K562 (cell line): Measurements from ENCODE around the gene GPR32. TPM values are rescaled to one million over a fixed set of nuclear protein-coding genes. Genes with fewer than 3 reads are reported as not detected.

Experiments used
- CHD2 ChIP-seq: IDR thresholded peaks from 2 replicates; pipeline ENCODE4 v1.6.1; 2011; ENCODE audit warnings: low read depth, low read length
- ZC3H4 ChIP-seq: sonication (generic); formaldehyde crosslinking; IDR thresholded peaks from 2 replicates; pipeline ENCODE4 v1.9.0; 2021; ENCODE audit warnings: missing genetic modification reagents, borderline replicate concordance
- polyA plus RNA-seq, 8 experiments: library from polyadenylated mRNA; depleted of rRNA in 4 of 8; stranded (reverse) in 5 of 8; unstranded in 3 of 8; fragments of >200 nt; fragmentation: Nextera tagmentation in 2 of 8; fragmentation: Illumina TruSeq in 1 of 8; extraction: Ambion mirVana in 2 of 8; extraction: Trizol in 1 of 8; gene quantifications; 2 replicates each; pipeline versions ENCODE4 v1.2.1 to v1.2.3, GENCODE V29; 2011 to 2014; ENCODE audit warnings: inconsistent platforms in 1 of 8, missing spikeins in 1 of 8
- total RNA-seq, 7 experiments: library from RNA; depleted of rRNA in 6 of 7; stranded (reverse); fragments of >200 nt in 6 of 7; fragmentation: Illumina TruSeq in 2 of 7; extraction: Trizol in 2 of 7; gene quantifications; 2 replicates each; pipeline versions ENCODE4 v1.2.1 to v1.2.3, GENCODE V29; 2011 to 2021; ENCODE audit warnings: low replicate concordance in 1 of 7
- TF ChIP-seq, protein P1 (sequence below): fragments of 200-600 bp; sonication (generic); IDR thresholded peaks from one replicate; pipeline ENCODE4 v1.6.1; 2012; ENCODE audit warnings: mild to moderate bottlenecking, low read depth, low read length, inconsistent platforms
- TF ChIP-seq, protein P2 (sequence below), 2 experiments: fragments of 450-650 bp in 1 of 2; IDR thresholded peaks; 2 replicates each; pipeline ENCODE4 v1.6.1; 2011 to 2017; ENCODE audit warnings: low read depth in 2 of 2, antibody characterized with exemption in 1 of 2, borderline replicate concordance in 1 of 2, low read length in 1 of 2, mild to moderate bottlenecking in 1 of 2, mixed read lengths in 1 of 2; ENCODE audit not compliant: control insufficient read depth in 1 of 2
- TF ChIP-seq, protein P3 (sequence below): fragments of 250-450 bp; sonication (Bioruptor Pico); IDR thresholded peaks from 2 replicates; pipeline ENCODE4 v1.8.0; 2021; ENCODE audit warnings: moderate library complexity, mild to moderate bottlenecking, inconsistent platforms
- TF ChIP-seq, protein P4 (sequence below): fragments of 200-800 bp; sonication (Bioruptor generic); IDR thresholded peaks from 2 replicates; pipeline ENCODE4 v1.6.1; 2017; ENCODE audit warnings: missing genetic modification characterization, missing compliant biosample characterization

The GPR32 gene
- total and polyA plus RNA-seq, 9 of the 15 experiments (the other 6 are each of a cell fraction or from before 2014, with no cell fraction given) = not detected

DNA sequence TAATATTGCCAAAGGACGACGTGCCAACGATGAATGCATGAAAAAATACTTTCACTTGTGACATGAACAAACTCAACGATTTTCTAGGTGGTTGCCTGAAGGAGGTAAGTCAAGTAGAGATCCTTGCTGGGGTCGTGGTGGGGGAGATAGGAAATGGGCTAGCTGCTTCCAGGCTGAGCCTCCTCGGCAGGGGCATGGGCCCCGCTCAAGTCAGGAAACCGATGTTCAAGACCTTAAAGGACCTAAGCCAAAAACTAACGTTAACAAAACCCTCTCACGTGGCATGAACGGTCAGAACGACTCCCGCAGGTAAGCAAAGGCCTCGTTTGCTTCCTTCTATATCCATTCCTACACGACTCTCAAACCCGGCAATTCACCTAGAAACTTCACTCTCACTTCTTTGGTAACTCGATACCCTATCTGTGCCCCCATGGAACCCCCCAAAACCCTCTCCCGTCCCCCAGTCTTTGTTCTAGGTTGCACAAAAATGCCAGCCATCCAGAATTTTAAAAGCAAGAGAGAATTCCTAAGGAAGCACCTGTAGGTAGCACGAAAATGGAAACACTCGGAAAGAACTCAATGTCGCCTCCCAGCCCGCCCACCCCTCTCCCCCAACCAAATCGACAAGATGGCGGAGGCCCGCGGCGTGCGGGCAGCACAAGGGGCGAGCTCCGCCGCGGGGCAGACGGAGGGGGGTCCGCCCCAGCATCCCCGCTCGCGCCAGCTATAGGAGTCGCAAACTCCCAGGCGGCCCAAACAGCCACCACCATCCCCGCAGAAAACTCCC, 33.6 kb downstream of the GPR32 start (continued):
- TF ChIP-seq, protein P1, sequence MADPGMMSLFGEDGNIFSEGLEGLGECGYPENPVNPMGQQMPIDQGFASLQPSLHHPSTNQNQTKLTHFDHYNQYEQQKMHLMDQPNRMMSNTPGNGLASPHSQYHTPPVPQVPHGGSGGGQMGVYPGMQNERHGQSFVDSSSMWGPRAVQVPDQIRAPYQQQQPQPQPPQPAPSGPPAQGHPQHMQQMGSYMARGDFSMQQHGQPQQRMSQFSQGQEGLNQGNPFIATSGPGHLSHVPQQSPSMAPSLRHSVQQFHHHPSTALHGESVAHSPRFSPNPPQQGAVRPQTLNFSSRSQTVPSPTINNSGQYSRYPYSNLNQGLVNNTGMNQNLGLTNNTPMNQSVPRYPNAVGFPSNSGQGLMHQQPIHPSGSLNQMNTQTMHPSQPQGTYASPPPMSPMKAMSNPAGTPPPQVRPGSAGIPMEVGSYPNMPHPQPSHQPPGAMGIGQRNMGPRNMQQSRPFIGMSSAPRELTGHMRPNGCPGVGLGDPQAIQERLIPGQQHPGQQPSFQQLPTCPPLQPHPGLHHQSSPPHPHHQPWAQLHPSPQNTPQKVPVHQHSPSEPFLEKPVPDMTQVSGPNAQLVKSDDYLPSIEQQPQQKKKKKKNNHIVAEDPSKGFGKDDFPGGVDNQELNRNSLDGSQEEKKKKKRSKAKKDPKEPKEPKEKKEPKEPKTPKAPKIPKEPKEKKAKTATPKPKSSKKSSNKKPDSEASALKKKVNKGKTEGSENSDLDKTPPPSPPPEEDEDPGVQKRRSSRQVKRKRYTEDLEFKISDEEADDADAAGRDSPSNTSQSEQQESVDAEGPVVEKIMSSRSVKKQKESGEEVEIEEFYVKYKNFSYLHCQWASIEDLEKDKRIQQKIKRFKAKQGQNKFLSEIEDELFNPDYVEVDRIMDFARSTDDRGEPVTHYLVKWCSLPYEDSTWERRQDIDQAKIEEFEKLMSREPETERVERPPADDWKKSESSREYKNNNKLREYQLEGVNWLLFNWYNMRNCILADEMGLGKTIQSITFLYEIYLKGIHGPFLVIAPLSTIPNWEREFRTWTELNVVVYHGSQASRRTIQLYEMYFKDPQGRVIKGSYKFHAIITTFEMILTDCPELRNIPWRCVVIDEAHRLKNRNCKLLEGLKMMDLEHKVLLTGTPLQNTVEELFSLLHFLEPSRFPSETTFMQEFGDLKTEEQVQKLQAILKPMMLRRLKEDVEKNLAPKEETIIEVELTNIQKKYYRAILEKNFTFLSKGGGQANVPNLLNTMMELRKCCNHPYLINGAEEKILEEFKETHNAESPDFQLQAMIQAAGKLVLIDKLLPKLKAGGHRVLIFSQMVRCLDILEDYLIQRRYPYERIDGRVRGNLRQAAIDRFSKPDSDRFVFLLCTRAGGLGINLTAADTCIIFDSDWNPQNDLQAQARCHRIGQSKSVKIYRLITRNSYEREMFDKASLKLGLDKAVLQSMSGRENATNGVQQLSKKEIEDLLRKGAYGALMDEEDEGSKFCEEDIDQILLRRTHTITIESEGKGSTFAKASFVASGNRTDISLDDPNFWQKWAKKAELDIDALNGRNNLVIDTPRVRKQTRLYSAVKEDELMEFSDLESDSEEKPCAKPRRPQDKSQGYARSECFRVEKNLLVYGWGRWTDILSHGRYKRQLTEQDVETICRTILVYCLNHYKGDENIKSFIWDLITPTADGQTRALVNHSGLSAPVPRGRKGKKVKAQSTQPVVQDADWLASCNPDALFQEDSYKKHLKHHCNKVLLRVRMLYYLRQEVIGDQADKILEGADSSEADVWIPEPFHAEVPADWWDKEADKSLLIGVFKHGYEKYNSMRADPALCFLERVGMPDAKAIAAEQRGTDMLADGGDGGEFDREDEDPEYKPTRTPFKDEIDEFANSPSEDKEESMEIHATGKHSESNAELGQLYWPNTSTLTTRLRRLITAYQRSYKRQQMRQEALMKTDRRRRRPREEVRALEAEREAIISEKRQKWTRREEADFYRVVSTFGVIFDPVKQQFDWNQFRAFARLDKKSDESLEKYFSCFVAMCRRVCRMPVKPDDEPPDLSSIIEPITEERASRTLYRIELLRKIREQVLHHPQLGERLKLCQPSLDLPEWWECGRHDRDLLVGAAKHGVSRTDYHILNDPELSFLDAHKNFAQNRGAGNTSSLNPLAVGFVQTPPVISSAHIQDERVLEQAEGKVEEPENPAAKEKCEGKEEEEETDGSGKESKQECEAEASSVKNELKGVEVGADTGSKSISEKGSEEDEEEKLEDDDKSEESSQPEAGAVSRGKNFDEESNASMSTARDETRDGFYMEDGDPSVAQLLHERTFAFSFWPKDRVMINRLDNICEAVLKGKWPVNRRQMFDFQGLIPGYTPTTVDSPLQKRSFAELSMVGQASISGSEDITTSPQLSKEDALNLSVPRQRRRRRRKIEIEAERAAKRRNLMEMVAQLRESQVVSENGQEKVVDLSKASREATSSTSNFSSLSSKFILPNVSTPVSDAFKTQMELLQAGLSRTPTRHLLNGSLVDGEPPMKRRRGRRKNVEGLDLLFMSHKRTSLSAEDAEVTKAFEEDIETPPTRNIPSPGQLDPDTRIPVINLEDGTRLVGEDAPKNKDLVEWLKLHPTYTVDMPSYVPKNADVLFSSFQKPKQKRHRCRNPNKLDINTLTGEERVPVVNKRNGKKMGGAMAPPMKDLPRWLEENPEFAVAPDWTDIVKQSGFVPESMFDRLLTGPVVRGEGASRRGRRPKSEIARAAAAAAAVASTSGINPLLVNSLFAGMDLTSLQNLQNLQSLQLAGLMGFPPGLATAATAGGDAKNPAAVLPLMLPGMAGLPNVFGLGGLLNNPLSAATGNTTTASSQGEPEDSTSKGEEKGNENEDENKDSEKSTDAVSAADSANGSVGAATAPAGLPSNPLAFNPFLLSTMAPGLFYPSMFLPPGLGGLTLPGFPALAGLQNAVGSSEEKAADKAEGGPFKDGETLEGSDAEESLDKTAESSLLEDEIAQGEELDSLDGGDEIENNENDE = no peak
- TF ChIP-seq ZC3H4 (CRISPR knock-in tag) = 0 out of 2 replicates have a peak, but pooled peaks have one; percentile 59
- peak; percentile 14; the same call in 1 of the 2 replicates for TF ChIP-seq CHD2
- TF ChIP-seq, protein P2, sequence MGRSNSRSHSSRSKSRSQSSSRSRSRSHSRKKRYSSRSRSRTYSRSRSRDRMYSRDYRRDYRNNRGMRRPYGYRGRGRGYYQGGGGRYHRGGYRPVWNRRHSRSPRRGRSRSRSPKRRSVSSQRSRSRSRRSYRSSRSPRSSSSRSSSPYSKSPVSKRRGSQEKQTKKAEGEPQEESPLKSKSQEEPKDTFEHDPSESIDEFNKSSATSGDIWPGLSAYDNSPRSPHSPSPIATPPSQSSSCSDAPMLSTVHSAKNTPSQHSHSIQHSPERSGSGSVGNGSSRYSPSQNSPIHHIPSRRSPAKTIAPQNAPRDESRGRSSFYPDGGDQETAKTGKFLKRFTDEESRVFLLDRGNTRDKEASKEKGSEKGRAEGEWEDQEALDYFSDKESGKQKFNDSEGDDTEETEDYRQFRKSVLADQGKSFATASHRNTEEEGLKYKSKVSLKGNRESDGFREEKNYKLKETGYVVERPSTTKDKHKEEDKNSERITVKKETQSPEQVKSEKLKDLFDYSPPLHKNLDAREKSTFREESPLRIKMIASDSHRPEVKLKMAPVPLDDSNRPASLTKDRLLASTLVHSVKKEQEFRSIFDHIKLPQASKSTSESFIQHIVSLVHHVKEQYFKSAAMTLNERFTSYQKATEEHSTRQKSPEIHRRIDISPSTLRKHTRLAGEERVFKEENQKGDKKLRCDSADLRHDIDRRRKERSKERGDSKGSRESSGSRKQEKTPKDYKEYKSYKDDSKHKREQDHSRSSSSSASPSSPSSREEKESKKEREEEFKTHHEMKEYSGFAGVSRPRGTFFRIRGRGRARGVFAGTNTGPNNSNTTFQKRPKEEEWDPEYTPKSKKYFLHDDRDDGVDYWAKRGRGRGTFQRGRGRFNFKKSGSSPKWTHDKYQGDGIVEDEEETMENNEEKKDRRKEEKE (IDR thresholded peaks at IDR 0.05; ENCODE audit: borderline replicate concordance in 1 of 2, control insufficient read depth in 1 of 2, low read depth in 2 of 2, low read length in 1 of 2) = 0 out of 4 replicates have a peak, but pooled peaks of 1 of the 2 experiments have one; percentile 26
- TF ChIP-seq, protein P3, sequence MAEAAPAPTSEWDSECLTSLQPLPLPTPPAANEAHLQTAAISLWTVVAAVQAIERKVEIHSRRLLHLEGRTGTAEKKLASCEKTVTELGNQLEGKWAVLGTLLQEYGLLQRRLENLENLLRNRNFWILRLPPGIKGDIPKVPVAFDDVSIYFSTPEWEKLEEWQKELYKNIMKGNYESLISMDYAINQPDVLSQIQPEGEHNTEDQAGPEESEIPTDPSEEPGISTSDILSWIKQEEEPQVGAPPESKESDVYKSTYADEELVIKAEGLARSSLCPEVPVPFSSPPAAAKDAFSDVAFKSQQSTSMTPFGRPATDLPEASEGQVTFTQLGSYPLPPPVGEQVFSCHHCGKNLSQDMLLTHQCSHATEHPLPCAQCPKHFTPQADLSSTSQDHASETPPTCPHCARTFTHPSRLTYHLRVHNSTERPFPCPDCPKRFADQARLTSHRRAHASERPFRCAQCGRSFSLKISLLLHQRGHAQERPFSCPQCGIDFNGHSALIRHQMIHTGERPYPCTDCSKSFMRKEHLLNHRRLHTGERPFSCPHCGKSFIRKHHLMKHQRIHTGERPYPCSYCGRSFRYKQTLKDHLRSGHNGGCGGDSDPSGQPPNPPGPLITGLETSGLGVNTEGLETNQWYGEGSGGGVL = no peak
- TF ChIP-seq, protein P4, sequence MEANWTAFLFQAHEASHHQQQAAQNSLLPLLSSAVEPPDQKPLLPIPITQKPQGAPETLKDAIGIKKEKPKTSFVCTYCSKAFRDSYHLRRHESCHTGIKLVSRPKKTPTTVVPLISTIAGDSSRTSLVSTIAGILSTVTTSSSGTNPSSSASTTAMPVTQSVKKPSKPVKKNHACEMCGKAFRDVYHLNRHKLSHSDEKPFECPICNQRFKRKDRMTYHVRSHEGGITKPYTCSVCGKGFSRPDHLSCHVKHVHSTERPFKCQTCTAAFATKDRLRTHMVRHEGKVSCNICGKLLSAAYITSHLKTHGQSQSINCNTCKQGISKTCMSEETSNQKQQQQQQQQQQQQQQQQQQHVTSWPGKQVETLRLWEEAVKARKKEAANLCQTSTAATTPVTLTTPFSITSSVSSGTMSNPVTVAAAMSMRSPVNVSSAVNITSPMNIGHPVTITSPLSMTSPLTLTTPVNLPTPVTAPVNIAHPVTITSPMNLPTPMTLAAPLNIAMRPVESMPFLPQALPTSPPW = 0 out of 2 replicates have a peak, but pooled peaks have one; percentile 4
